H1 (cell line): ENCODE measurements around the gene CAPN13. TPM values are rescaled to one million over a fixed set of nuclear protein-coding genes. Genes with fewer than 3 reads are reported as not detected.
A peak's percentile ranks its signal among the peaks of the same experiment; 100 is the strongest.

ENCODE experiments used
- CTCF ChIA-PET: fragments of 300-600 bp; sonication (Branson Sonifier 250); formaldehyde crosslinking; loops from one replicate; lab custom pipeline; 2021; ENCODE audit not compliant: partially characterized antibody; lab: Charles Lee
- POLR2A ChIA-PET: fragments of 300-600 bp; sonication (Branson Sonifier 250); formaldehyde crosslinking; loops from one replicate; lab custom pipeline; 2021; ENCODE audit warnings: inconsistent platforms; ENCODE audit not compliant: partially characterized antibody; lab: Charles Lee
- DNase-seq, 2 experiments: peaks; one replicate each; pipeline versions ENCODE4 v3.0.0 to v3.0.0-alpha.2; 2010 to 2022; ENCODE audit warnings: low spot score in 2 of 2, low read depth in 1 of 2, mixed read lengths in 1 of 2
- FAIRE-seq: peaks from 2 replicates; lab custom pipeline; 2011; peaks lifted over from hg19 to GRCh38; lab: Jason Lieb, UNC
- H2AFZ ChIP-seq: 2 replicates; pipeline ENCODE4 v1.8.1; 2012; ENCODE audit warnings: low read length, inconsistent platforms
- H2AK5ac ChIP-seq: 2 replicates; pipeline ENCODE4 v1.6.1; 2013; ENCODE audit warnings: low read depth, low read length
- H2BK120ac ChIP-seq: replicated peaks from 2 replicates; pipeline ENCODE3; 2013; ENCODE audit warnings: low read depth, low read length, inconsistent platforms
- H2BK12ac ChIP-seq: 2 replicates; pipeline ENCODE4 v1.6.1; 2013; ENCODE audit warnings: low read depth, low read length
- H2BK15ac ChIP-seq: 2 replicates; pipeline ENCODE4 v1.6.1; 2013; ENCODE audit warnings: low read length
- H2BK20ac ChIP-seq: 2 replicates; pipeline ENCODE4 v1.6.1; 2013; ENCODE audit warnings: low read length
- H2BK5ac ChIP-seq: 2 replicates; pipeline ENCODE4 v1.6.1; 2013; ENCODE audit warnings: low read depth, low read length
- H3K14ac ChIP-seq: 2 replicates; pipeline ENCODE4 v1.6.1; 2013; ENCODE audit warnings: inconsistent platforms; ENCODE audit not compliant: insufficient read length
- H3K18ac ChIP-seq: 2 replicates; pipeline ENCODE4 v1.6.1; 2013; ENCODE audit warnings: low read length; ENCODE audit errors: extremely low read depth
- H3K23ac ChIP-seq: 2 replicates; pipeline ENCODE4 v1.6.1; 2013; ENCODE audit warnings: inconsistent platforms; ENCODE audit not compliant: insufficient read length
- H3K23me2 ChIP-seq: 2 replicates; pipeline ENCODE4 v1.6.1; 2013; ENCODE audit warnings: low read depth, low read length
- H3K27ac ChIP-seq: 2 replicates; pipeline ENCODE4 v1.6.1; 2011; ENCODE audit warnings: low read depth, low read length, inconsistent platforms
- H3K27me3 ChIP-seq, 4 experiments: replicated peaks in 1 of 4; 1 replicate in 1 of 4; 2 replicates in 3 of 4; pipeline versions ENCODE4 v1.6.1 to v1.8.1; 2011 to 2013; ENCODE audit warnings: low read length in 3 of 4, mild to moderate bottlenecking in 3 of 4, inconsistent platforms in 2 of 4, mixed read lengths in 2 of 4, moderate library complexity in 1 of 4; ENCODE audit not compliant: control insufficient read depth in 3 of 4, insufficient read depth in 3 of 4; ENCODE audit errors: extremely low read depth in 1 of 4
- H3K36me3 ChIP-seq, 4 experiments: 2 replicates each; pipeline versions ENCODE4 v1.6.1 to v1.8.1; 2011 to 2013; ENCODE audit warnings: mild to moderate bottlenecking in 4 of 4, low read length in 3 of 4, moderate library complexity in 2 of 4, control low read depth in 1 of 4, inconsistent platforms in 1 of 4; ENCODE audit not compliant: insufficient read depth in 4 of 4, control insufficient read depth in 2 of 4
- H3K4ac ChIP-seq: replicated peaks from 2 replicates; pipeline ENCODE3; 2013; ENCODE audit warnings: low read length, low read depth, mixed read lengths, inconsistent platforms; ENCODE audit not compliant: insufficient read length
- H3K4me1 ChIP-seq, 4 experiments: replicated peaks in 1 of 4; 1 replicate in 1 of 4; 2 replicates in 3 of 4; pipeline versions ENCODE4 v1.6.1 to v1.8.1; 2011 to 2013; ENCODE audit warnings: low read length in 3 of 4, inconsistent platforms in 2 of 4, mixed read lengths in 1 of 4; ENCODE audit not compliant: insufficient read depth in 4 of 4, control insufficient read depth in 3 of 4
- H3K4me2 ChIP-seq, 2 experiments: 2 replicates each; pipeline versions ENCODE4 v1.6.1 to v1.8.1; 2011 to 2013; ENCODE audit warnings: low read depth in 2 of 2, low read length in 2 of 2, control low read depth in 1 of 2, inconsistent platforms in 1 of 2, mild to moderate bottlenecking in 1 of 2; ENCODE audit not compliant: insufficient read depth in 1 of 2
- H3K4me3 ChIP-seq, 4 experiments: fragments of 200-600, 300-600 bp in 1 of 4; sonication (generic), shearing (Covaris generic), sonication (Bioruptor Twin) in 1 of 4; 2 replicates each; pipeline versions ENCODE4 v1.5.1 to v1.8.1; 2011 to 2016; ENCODE audit warnings: low read length in 4 of 4, low read depth in 3 of 4, control low read depth in 2 of 4, inconsistent platforms in 2 of 4, mild to moderate bottlenecking in 2 of 4, mixed read lengths in 1 of 4, moderate library complexity in 1 of 4; ENCODE audit not compliant: insufficient read depth in 2 of 4; ENCODE audit errors: extremely low read depth in 1 of 4
- H3K56ac ChIP-seq: replicated peaks from 2 replicates; pipeline ENCODE3; 2013; ENCODE audit warnings: low read depth, mild to moderate bottlenecking, mixed read lengths, low read length, inconsistent platforms; ENCODE audit not compliant: insufficient read length
- H3K79me1 ChIP-seq: 2 replicates; pipeline ENCODE4 v1.6.1; 2013; ENCODE audit warnings: low read depth, low read length, control low read depth
- H3K79me2 ChIP-seq, 2 experiments: 2 replicates each; pipeline versions ENCODE4 v1.6.1 to v1.8.1; 2012 to 2013; ENCODE audit warnings: low read length in 2 of 2, mild to moderate bottlenecking in 2 of 2, inconsistent platforms in 1 of 2; ENCODE audit not compliant: insufficient read depth in 2 of 2, control insufficient read depth in 1 of 2
- H3K9ac ChIP-seq, 4 experiments: replicated peaks in 1 of 4; 1 replicate in 1 of 4; 2 replicates in 3 of 4; pipeline versions ENCODE4 v1.6.1 to v1.8.1; 2011 to 2013; ENCODE audit warnings: low read depth in 3 of 4, low read length in 3 of 4, control low read depth in 2 of 4, mild to moderate bottlenecking in 2 of 4, moderate library complexity in 2 of 4, inconsistent platforms in 1 of 4; ENCODE audit errors: extremely low read depth in 1 of 4
- H3K9me3 ChIP-seq, 2 experiments: 2 replicates each; pipeline versions ENCODE4 v1.6.1 to v1.8.1; 2012 to 2013; ENCODE audit warnings: mild to moderate bottlenecking in 2 of 2, moderate library complexity in 2 of 2, control low read depth in 1 of 2, inconsistent platforms in 1 of 2, low read depth in 1 of 2, low read length in 1 of 2, mixed read lengths in 1 of 2; ENCODE audit not compliant: insufficient read depth in 2 of 2
- H4K20me1 ChIP-seq, 2 experiments: replicated peaks in 1 of 2; 2 replicates each; pipeline versions ENCODE3 to v1.8.1; 2011 to 2013; ENCODE audit warnings: inconsistent platforms in 2 of 2, low read length in 2 of 2, mild to moderate bottlenecking in 1 of 2; ENCODE audit not compliant: insufficient read depth in 2 of 2, control insufficient read depth in 1 of 2
- H4K5ac ChIP-seq: 2 replicates; pipeline ENCODE4 v1.6.1; 2013; ENCODE audit warnings: low read length, low read depth, mixed read lengths, inconsistent platforms; ENCODE audit not compliant: insufficient read length
- H4K8ac ChIP-seq: 2 replicates; pipeline ENCODE4 v1.8.0; 2013; ENCODE audit warnings: mild to moderate bottlenecking, moderate library complexity, low read length, inconsistent platforms; ENCODE audit not compliant: insufficient read depth; ENCODE audit errors: extremely low read depth
- H4K91ac ChIP-seq: replicated peaks from 2 replicates; pipeline ENCODE3; 2013; ENCODE audit warnings: low read length, mixed read lengths, inconsistent platforms; ENCODE audit not compliant: insufficient read length
- BRCA1 ChIP-seq: IDR thresholded peaks from 2 replicates; pipeline ENCODE4 v1.6.1; 2012; ENCODE audit warnings: low read depth, low read length, improper control_type of control experiment
- CEBPB ChIP-seq: IDR thresholded peaks from 2 replicates; pipeline ENCODE4 v1.6.1; 2012; ENCODE audit warnings: low read depth, low read length
- CTBP2 ChIP-seq: IDR thresholded peaks from 2 replicates; pipeline ENCODE4 v1.7.0; 2011; ENCODE audit warnings: borderline replicate concordance, mild to moderate bottlenecking, moderate library complexity, mixed read lengths, low read length; ENCODE audit not compliant: insufficient read depth, insufficient read length
- EP300 ChIP-seq, 2 experiments: IDR thresholded peaks; 1 replicate in 1 of 2; 2 replicates in 1 of 2; pipeline ENCODE4 v1.6.1; 2011 to 2012; ENCODE audit warnings: low read depth in 2 of 2, low read length in 2 of 2, mild to moderate bottlenecking in 2 of 2, borderline replicate concordance in 1 of 2, inconsistent platforms in 1 of 2, moderate library complexity in 1 of 2
- TCF12 ChIP-seq: IDR thresholded peaks from 2 replicates; pipeline ENCODE4 v1.6.1; 2011; ENCODE audit warnings: low read depth, mild to moderate bottlenecking, low read length
- ZNF274 ChIP-seq: IDR thresholded peaks from 2 replicates; pipeline ENCODE4 v1.7.0; 2012; ENCODE audit warnings: low read length, borderline replicate concordance; ENCODE audit errors: extremely low read depth
- WGBS, 2 experiments: shearing (Covaris generic) in 1 of 2; methylation state at CpG; one replicate each; pipeline versions ENCODE4 v1.1.6 to v1.1.7; 2013 to 2015; ENCODE audit warnings: low lambda C conversion rate in 2 of 2, mixed read lengths in 2 of 2, inconsistent platforms in 1 of 2, low coverage in 1 of 2, missing lambda C conversion rate in 1 of 2; ENCODE audit not compliant: insufficient replicate concordance in 2 of 2, insufficient coverage in 1 of 2, insufficient read length in 1 of 2; ENCODE audit errors: extremely low coverage in 1 of 2, missing lambda C conversion rate in 1 of 2; 5-methylcytosine and 5-hydroxymethylcytosine counted together
- polyA plus RNA-seq, 7 experiments: library from polyadenylated mRNA; depleted of rRNA in 3 of 7; stranded (reverse) in 5 of 7; unstranded in 2 of 7; fragments of >200 nt in 5 of 7; fragments of 200-250 nt in 2 of 7; gene quantifications; 1 replicate in 5 of 7; 2 replicates in 1 of 7; 4 replicates in 1 of 7; pipeline versions ENCODE4 v1.2.1 to v1.2.3, GENCODE V29; 2011 to 2013; ENCODE audit warnings: missing spikeins in 2 of 7, mixed read lengths in 2 of 7
- total RNA-seq: library from RNA; stranded (reverse); fragmentation: NEBNext Ultra II Directional; extraction: Animal tissue kit (Norgen Biotek cat#: 25700); gene quantifications from 2 replicates; pipeline ENCODE4 v1.2.1, GENCODE V29; 2021

The CAPN13 gene
- total and polyA plus RNA-seq, 2 of the 8 experiments (the other 6 are each of a cell fraction or from before 2014, with no cell fraction given): 2.4 TPM

- H3K79me2 ChIP-seq: no peaks in the 10 kb centered on the region
- no peak overlapping the region for H4K8ac ChIP-seq
- H3K23ac ChIP-seq: no peak overlapping the region
- H4K5ac ChIP-seq: no peak overlapping the region
- H2BK12ac ChIP-seq: no peak overlapping the region
- 93% methylated on average over 5 of the region's 5 CpGs; no CpG with 5 or more reads in 1 of the 2 experiments for WGBS, 2 experiments
- H3K4me3 ChIP-seq: no peak overlapping the region
- H3K14ac ChIP-seq: no peak overlapping the region
- no peaks in the 10 kb centered on the region for H4K20me1 ChIP-seq
- CTCF ChIA-PET: interaction anchor here (13.9 kb wide), 1 partner anchor 17 kb away, joined by 217 read pairs; no protein-coding TSS in a partner anchor
- TF ChIP-seq TCF12 (no peak), ZNF274 (no peak), CTBP2 (no peak), CEBPB (no peak), BRCA1 (no peak), EP300 (IDR thresholded peaks at IDR 0.05; ENCODE audit: borderline replicate concordance in 1 of 2, low read depth in 2 of 2, low read length in 2 of 2) (no peak)
- H2BK5ac ChIP-seq: no peak overlapping the region
- H3K9ac ChIP-seq: no peak overlapping the region
- no peak for FAIRE-seq
- no peak overlapping the region for H2BK20ac ChIP-seq
- H4K91ac ChIP-seq: no peak overlapping the region
- no peak overlapping the region for H3K18ac ChIP-seq
- H3K4me2 ChIP-seq: no peak overlapping the region
- no peak overlapping the region for H2BK15ac ChIP-seq
- no peak overlapping the region for H2BK120ac ChIP-seq
- H2AFZ ChIP-seq: no peak overlapping the region
- H3K36me3 ChIP-seq: no peaks in the 10 kb centered on the region
- no peak overlapping the region for H3K27ac ChIP-seq
- no peak overlapping the region for H3K4ac ChIP-seq
- POLR2A ChIA-PET: no interaction called here
- no peaks in the 10 kb centered on the region for H3K23me2 ChIP-seq
- H3K56ac ChIP-seq: no peak overlapping the region
- no peak overlapping the region for H2AK5ac ChIP-seq
- H3K79me1 ChIP-seq: no peaks in the 10 kb centered on the region
- peak in 1 of 2 experiments; percentile 30 for DNase-seq
- no peaks in the 10 kb centered on the region for H3K27me3 ChIP-seq
- no peaks in the 10 kb centered on the region for H3K9me3 ChIP-seq
- no peaks in the 10 kb centered on the region for H3K4me1 ChIP-seq
Measured at GRCh38 chr2:30690126-30690561, 117.1 kb downstream of the CAPN13 start.
